Hepatocyte (in vitro differentiated cells): ENCODE data around the gene AGBL1. TPM values are rescaled to one million over a fixed set of nuclear protein-coding genes. Genes with fewer than 3 reads are reported as not detected.

ENCODE experiments used
- DNase-seq: peaks from one replicate; pipeline ENCODE4 v3.0.0-alpha.2; 2016; ENCODE audit warnings: low spot score
- H2AFZ ChIP-seq: fragments of 200-600 bp; sonication (generic); 2 replicates; pipeline ENCODE4 v1.6.0; 2016; ENCODE audit warnings: antibody characterized with exemption, mild to moderate bottlenecking
- H3K27ac ChIP-seq: fragments of 200-600 bp; sonication (generic); 2 replicates; pipeline ENCODE4 v1.5.1; 2016; ENCODE audit warnings: mild to moderate bottlenecking
- H3K27me3 ChIP-seq: fragments of 200-600 bp; sonication (generic); 2 replicates; pipeline ENCODE4 v1.6.1; 2016
- H3K36me3 ChIP-seq: fragments of 200-600 bp; sonication (generic); replicated peaks from 2 replicates; pipeline ENCODE4 v1.5.1; 2016; ENCODE audit warnings: low read depth; ENCODE audit not compliant: insufficient read depth
- H3K4me1 ChIP-seq: fragments of 200-600 bp; sonication (generic); 2 replicates; pipeline ENCODE4 v1.5.1; 2016; ENCODE audit warnings: mild to moderate bottlenecking, moderate library complexity; ENCODE audit not compliant: insufficient read depth
- H3K4me2 ChIP-seq: fragments of 200-600 bp; sonication (generic); 2 replicates; pipeline ENCODE4 v1.6.0; 2016
- H3K4me3 ChIP-seq: fragments of 200-600 bp; sonication (generic); 2 replicates; pipeline ENCODE4 v1.5.1; 2016; ENCODE audit warnings: mild to moderate bottlenecking
- H3K79me2 ChIP-seq: fragments of 200-600 bp; sonication (generic); 2 replicates; pipeline ENCODE4 v1.6.0; 2017; ENCODE audit warnings: mild to moderate bottlenecking
- H3K9me2 ChIP-seq: fragments of 200-600 bp; sonication (generic); replicated peaks from 2 replicates; pipeline ENCODE4 v1.6.0; 2017; ENCODE audit warnings: mild to moderate bottlenecking; ENCODE audit not compliant: insufficient read depth
- H3K9me3 ChIP-seq: fragments of 200-600 bp; sonication (generic); 2 replicates; pipeline ENCODE4 v1.5.1; 2016; ENCODE audit warnings: low read depth, mild to moderate bottlenecking
- H4K20me1 ChIP-seq: fragments of 200-600 bp; sonication (generic); 2 replicates; pipeline ENCODE4 v1.6.0; 2016; ENCODE audit warnings: mild to moderate bottlenecking; ENCODE audit not compliant: insufficient read depth, poor library complexity, severe bottlenecking
- CTCF ChIP-seq: fragments of 200-600 bp; sonication (generic); IDR thresholded peaks from 2 replicates; pipeline ENCODE4 v1.5.1; 2016; ENCODE audit warnings: antibody characterized with exemption, mild to moderate bottlenecking; ENCODE audit not compliant: poor library complexity
- EZH2 ChIP-seq: fragments of 200-600 bp; sonication (generic); IDR thresholded peaks from 2 replicates; pipeline ENCODE4 v1.6.1; 2016; ENCODE audit warnings: antibody characterized with exemption, mild to moderate bottlenecking, borderline replicate concordance
- EZH2phosphoT487 ChIP-seq: fragments of 200-600 bp; sonication (generic); IDR thresholded peaks from one replicate; pipeline ENCODE4 v1.6.1; 2018; ENCODE audit warnings: antibody characterized with exemption, mild to moderate bottlenecking, low read depth, moderate library complexity; ENCODE audit not compliant: unreplicated experiment, severe bottlenecking
- WGBS: methylation state at CpG from one replicate; pipeline ENCODE4 v1.1.6; 2016; ENCODE audit warnings: low lambda C conversion rate; ENCODE audit errors: missing lambda C conversion rate; 5-methylcytosine and 5-hydroxymethylcytosine counted together
- polyA plus RNA-seq: library from polyadenylated mRNA; unstranded; fragments of >200 nt; fragmentation: Nextera tagmentation; extraction: Ambion mirVana; gene quantifications from 2 replicates; pipeline ENCODE4 v1.2.1, GENCODE V29; 2016
- total RNA-seq: library from RNA; depleted of rRNA; stranded (reverse); fragments of >200 nt; gene quantifications from 2 replicates; pipeline ENCODE4 v1.2.3, GENCODE V29; 2014

AGBL1 gene
- total RNA-seq (0.12 TPM in 1 of 2 replicates, not detected in the other), polyA plus RNA-seq (not detected in 2 replicates)

GRCh38 chr15:86079508-86080266 lies at the start of gene AGBL1:
Gene AGBL1 (plus strand): TSS chr15:86079871.
- no peaks in the 10 kb centered on the region for H4K20me1 ChIP-seq
- H3K79me2 ChIP-seq, result no peaks in the 10 kb centered on the region
- no peak within 1 kb of the TSS for H3K27ac ChIP-seq
- no peak within 1 kb of the TSS for H3K4me2 ChIP-seq
- no peak within 1 kb of the TSS for H3K4me3 ChIP-seq
- H3K36me3 ChIP-seq, result no peaks in the 10 kb centered on the region
- peaks cover 2% of the 10 kb centered on the region for H3K27me3 ChIP-seq
- no peak for DNase-seq
- no peaks in the 10 kb centered on the region for H3K9me2 ChIP-seq
- H3K9me3 ChIP-seq, result no peaks in the 10 kb centered on the region
- no peak for TF ChIP-seq EZH2
- TF ChIP-seq CTCF, result no peak
- TF ChIP-seq EZH2phosphoT487, result no peak
- 81% methylated on average over 23 of the region's 27 CpGs for WGBS
- H2AFZ ChIP-seq, result no peak within 1 kb of the TSS
- H3K4me1 ChIP-seq, result peaks cover 4% of the 10 kb centered on the region

- Histone ChIP-seq H3K9me3 (no peaks in the 10 kb centered on the region), H3K79me2 (no peaks in the 10 kb centered on the region), H2AFZ (no peak overlapping the region), H3K36me3 (no peaks in the 10 kb centered on the region), H3K27ac (no peak overlapping the region), H3K4me2 (no peak overlapping the region), H3K27me3 (no peaks in the 10 kb centered on the region), H3K4me3 (no peak overlapping the region), H3K4me1 (no peaks in the 10 kb centered on the region), H3K9me2 (no peaks in the 10 kb centered on the region), H4K20me1 (no peaks in the 10 kb centered on the region)
- TF ChIP-seq EZH2 (no peak), EZH2phosphoT487 (no peak), CTCF (no peak)
- DNase-seq, result no peak
Measured at GRCh38 chr15:86034904-86035303, 44.8 kb upstream of the AGBL1 start.

DNA sequence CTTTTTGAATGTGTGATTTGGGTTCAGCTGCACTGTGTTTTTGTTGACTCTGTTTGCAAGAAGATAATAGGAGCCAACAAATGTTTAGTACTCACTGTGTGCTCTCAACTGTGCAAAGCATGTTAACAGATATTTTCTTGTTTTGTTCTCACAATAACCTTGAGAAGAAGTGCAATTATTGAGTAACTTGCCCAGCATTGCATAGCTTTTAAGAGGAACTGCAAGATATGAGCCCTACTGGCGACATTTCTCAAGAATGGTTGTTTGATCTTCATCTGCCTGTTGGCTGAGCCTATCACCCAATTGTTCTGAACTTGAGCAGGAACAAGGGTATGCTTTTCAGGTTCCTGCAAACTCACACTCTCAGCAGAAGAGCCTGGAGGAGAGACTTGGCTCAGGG lies 43.4 kb upstream of the AGBL1 start:
- H3K4me2 ChIP-seq, result no peak overlapping the region
- no peak overlapping the region for H3K4me3 ChIP-seq
- no peaks in the 10 kb centered on the region for H4K20me1 ChIP-seq
- H2AFZ ChIP-seq, result no peak overlapping the region
- H3K27ac ChIP-seq, result no peak overlapping the region
- peaks cover 2% of the 10 kb centered on the region for H3K4me1 ChIP-seq
- no peaks in the 10 kb centered on the region for H3K36me3 ChIP-seq
- no peaks in the 10 kb centered on the region for H3K9me3 ChIP-seq
- TF ChIP-seq EZH2phosphoT487, result no peak
- no peak for TF ChIP-seq CTCF
- no peak for TF ChIP-seq EZH2
- no peaks in the 10 kb centered on the region for H3K79me2 ChIP-seq
- 72% methylated on average over 1 of the region's 1 CpG for WGBS
- no peaks in the 10 kb centered on the region for H3K9me2 ChIP-seq
- H3K27me3 ChIP-seq, result no peaks in the 10 kb centered on the region
- no peak for DNase-seq
